ENCODE results near the gene HSPE1.
A peak's percentile ranks its signal among the peaks of the same experiment; 100 is the strongest.
"Not testable (repeated sequence)": the region's sequence is repeated elsewhere in the genome, so short reads cannot be mapped to it uniquely, and the experiment has no call there.

The HSPE1 gene

GRCh38 chr2:197499594-197500502, at the start of gene HSPE1, which contains the start of gene HSPD1:
Gene HSPE1, plus strand, starts transcription at chr2:197500379. Its CDS starts 58 bp downstream, at chr2:197500437.
Gene HSPD1, minus strand, starts transcription at chr2:197499840. Its CDS starts 992 bp downstream, at chr2:197498848.
- DNase-seq = peak; percentile 100

- no peak for DNase-seq
Measured at GRCh38 chr2:197450465-197450864, 49.7 kb upstream of the HSPE1 start.

- DNase-seq = peak; percentile 33
Measured at GRCh38 chr2:197450935-197451358, 49.2 kb upstream of the HSPE1 start.

- no peak for DNase-seq
Measured at GRCh38 chr2:197452754-197453122, 47.4 kb upstream of the HSPE1 start.

GRCh38 chr2:197453123-197453913, 46.9 kb upstream of the HSPE1 start, which contains the start of gene COQ10B:
Gene COQ10B, plus strand, starts transcription at chr2:197453552. Its CDS starts 9 bp downstream, at chr2:197453561.
- DNase-seq = peak; percentile 100

- DNase-seq = no peak
Measured at GRCh38 chr2:197453914-197454398, 46.2 kb upstream of the HSPE1 start.

GRCh38 chr2:197454923-197455322, 45.3 kb upstream of the HSPE1 start:
- no peak for DNase-seq

GRCh38 chr2:197455428-197455827, 44.8 kb upstream of the HSPE1 start:
- DNase-seq = no peak

- DNase-seq = no peak
Measured at GRCh38 chr2:197460649-197461048, 39.5 kb upstream of the HSPE1 start.

GRCh38 chr2:197461057-197461456, 39.1 kb upstream of the HSPE1 start:
- no peak for DNase-seq

GRCh38 chr2:197464175-197464574, 36.0 kb upstream of the HSPE1 start:
- DNase-seq = no peak

GRCh38 chr2:197472166-197472565, 28.0 kb upstream of the HSPE1 start:
- no peak for DNase-seq

GRCh38 chr2:197477797-197478196, 22.4 kb upstream of the HSPE1 start:
- DNase-seq = peak; percentile 79

GRCh38 chr2:197480165-197481036, 19.8 kb upstream of the HSPE1 start:
- DNase-seq = no peak

- not testable (repeated sequence) for DNase-seq
Measured at GRCh38 chr2:197484248-197484647, 15.9 kb upstream of the HSPE1 start.

- DNase-seq = no peak
Measured at GRCh38 chr2:197486175-197486574, 14.0 kb upstream of the HSPE1 start.

GRCh38 chr2:197487385-197487784, 12.8 kb upstream of the HSPE1 start:
- DNase-seq = no peak

GRCh38 chr2:197495433-197496134, 4.6 kb upstream of the HSPE1 start:
- no peak for DNase-seq

GRCh38 chr2:197496695-197497094, 3.5 kb upstream of the HSPE1 start:
- no peak for DNase-seq

- peak; percentile 49 for DNase-seq
Measured at GRCh38 chr2:197497326-197497725, 2.9 kb upstream of the HSPE1 start.

- no peak for DNase-seq
Measured at GRCh38 chr2:197498235-197498936, 1.8 kb upstream of the HSPE1 start.
